Measurements from ENCODE around the gene PNPO.

DNA sequence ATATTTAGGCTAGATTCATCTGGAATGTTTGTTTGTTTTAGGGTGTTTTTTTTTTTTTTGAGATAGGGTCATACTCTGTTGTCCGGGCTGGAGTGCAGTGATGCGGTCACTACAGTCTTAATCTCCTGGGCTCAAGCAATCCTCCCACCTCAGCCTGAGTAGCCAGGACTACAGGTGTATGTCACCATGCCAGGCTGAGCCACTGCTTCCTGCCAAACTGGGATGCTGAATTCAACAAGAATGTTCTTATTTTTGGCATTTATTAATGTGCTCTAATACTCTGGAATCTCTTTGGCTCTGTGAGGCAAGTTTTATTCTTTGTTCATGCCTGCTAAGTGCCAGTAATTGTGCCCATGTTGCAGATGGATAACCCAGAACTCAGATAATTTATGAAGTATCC, 23.8 kb upstream of the PNPO start:
- TF ChIP-seq SMC3 (conservative IDR thresholded peaks at IDR 0.05; ENCODE audit: poor library complexity) (no peak), POLR2AphosphoS5 (IDR thresholded peaks at IDR 0.05) (no peak)
- TF ChIP-seq, protein P1, sequence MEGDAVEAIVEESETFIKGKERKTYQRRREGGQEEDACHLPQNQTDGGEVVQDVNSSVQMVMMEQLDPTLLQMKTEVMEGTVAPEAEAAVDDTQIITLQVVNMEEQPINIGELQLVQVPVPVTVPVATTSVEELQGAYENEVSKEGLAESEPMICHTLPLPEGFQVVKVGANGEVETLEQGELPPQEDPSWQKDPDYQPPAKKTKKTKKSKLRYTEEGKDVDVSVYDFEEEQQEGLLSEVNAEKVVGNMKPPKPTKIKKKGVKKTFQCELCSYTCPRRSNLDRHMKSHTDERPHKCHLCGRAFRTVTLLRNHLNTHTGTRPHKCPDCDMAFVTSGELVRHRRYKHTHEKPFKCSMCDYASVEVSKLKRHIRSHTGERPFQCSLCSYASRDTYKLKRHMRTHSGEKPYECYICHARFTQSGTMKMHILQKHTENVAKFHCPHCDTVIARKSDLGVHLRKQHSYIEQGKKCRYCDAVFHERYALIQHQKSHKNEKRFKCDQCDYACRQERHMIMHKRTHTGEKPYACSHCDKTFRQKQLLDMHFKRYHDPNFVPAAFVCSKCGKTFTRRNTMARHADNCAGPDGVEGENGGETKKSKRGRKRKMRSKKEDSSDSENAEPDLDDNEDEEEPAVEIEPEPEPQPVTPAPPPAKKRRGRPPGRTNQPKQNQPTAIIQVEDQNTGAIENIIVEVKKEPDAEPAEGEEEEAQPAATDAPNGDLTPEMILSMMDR (IDR thresholded peaks at IDR 0.05; ENCODE audit: poor library complexity, severe bottlenecking): no peak

All from neural cell (in vitro differentiated cells).